Renal cortex interstitium (tissue), 11 donors: Measurements from ENCODE around the gene PRKAR1B. TPM values are rescaled to one million over a fixed set of nuclear protein-coding genes. Genes with fewer than 3 reads are reported as not detected.
A peak's percentile ranks its signal among the peaks of the same experiment; 100 is the strongest.
"Not testable (repeated sequence)": the region's sequence is repeated elsewhere in the genome, so short reads cannot be mapped to it uniquely, and the experiment has no call there.

Experiments
- DNase-seq, 11 donors: peaks; one replicate each; pipeline ENCODE4 v3.0.0-alpha.2; 2013; ENCODE audit warnings: low read depth in 9 of 11, low spot score in 4 of 11; ENCODE audit errors: extremely low read depth in 1 of 11
- polyA plus RNA-seq, 3 donors: library from polyadenylated mRNA; unstranded; fragments of 120-200 nt; gene quantifications; one replicate each; pipeline ENCODE4 v1.2.1, GENCODE V29; 2013; ENCODE audit not compliant: insufficient read length in 3 of 3

Gene PRKAR1B
- polyA plus RNA-seq, 3 donors = 31.7 to 43.1 (median 41.8) TPM

DNA sequence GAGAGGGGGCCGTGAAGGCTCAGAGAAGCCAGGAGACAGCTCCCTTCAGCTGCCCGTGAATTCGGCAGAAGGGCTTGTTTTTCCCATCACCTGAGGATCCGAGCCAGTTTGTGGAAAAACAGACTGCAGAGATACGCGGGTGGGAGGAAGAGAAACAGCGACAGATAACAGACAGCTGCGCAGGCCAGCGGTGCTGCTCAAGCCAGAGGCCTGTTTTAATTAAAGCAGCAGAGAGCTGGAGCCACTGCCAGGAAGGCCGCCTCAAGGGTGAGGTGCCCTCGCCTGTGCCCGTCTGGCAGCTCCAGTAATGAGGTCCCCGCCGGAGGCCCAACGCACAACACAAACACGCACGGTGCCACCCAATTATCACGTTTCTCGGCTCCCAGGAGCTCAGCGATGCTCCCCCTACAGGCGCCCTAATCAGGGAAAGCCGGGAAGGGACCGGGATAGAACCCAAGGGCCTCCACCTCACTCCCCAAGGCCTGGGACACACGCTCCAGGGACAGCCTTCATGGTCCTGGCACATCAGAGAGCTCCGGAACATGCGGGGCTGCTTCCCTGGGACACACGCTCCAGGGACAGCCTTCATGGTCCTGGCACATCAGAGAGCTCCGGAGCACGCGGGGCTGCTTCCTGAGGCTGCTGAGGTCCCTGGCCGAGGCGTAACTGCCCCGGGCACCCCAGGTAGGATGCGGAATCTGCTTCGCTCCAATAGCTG is 61.2 kb downstream of the PRKAR1B start:
- DNase-seq = no peak

DNA sequence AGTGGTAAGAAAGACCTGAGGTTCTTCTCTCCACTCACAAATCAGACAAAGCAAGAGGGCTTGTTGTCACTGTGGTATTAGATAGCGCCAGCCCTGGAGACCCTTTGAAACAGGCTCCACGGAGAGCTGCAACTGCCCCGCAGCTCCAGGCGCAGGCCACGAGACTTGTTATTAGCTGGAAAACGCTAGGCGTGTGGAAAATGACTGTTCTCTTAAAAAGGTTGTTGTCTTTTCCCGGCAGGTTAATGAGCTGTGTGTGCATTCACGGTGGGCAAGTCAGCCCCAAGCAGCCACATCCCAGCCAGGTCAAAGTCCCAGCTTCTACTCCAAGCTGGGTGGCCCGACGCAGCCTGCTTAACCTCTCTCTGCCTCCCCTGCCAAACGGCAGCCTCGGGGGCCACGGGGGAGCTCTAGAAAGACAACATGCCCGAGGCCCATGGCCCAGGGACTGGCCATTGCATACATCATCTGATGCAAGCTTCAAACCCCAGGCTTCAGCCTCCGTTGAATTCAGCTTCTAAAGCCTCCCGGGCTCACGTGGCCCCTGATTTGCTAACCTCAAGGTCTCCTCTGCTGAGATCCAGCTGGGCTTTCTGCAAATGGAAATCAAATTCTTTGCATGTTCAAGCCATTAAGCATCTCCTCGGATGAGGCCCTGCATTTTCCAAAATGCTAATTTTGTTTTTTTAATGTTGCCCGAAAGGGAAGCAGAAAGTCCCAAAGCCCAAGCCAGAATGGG is 61.9 kb downstream of the PRKAR1B start:
- DNase-seq = peak in 9 of 11 donors; percentile 21 to 65 (median 54)

DNA sequence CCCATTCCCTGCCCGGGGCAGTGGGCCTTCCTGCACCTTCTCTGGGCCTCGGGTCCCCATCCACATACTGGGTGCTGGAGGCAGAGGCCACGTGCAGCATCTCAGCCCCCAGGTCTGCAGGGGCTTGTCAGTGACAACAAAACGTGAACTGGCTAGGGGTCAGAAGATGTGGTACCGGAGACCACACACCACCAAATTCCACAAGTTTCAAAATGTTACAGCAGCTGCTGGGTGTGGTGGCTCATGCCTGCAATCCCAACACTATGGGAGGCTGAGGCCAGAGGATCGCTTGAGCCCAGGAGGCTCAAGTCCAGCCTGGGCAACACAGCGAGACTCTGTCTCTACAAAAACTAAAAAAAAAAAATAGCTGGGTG is 62.7 kb downstream of the PRKAR1B start:
- no peak for DNase-seq

DNA sequence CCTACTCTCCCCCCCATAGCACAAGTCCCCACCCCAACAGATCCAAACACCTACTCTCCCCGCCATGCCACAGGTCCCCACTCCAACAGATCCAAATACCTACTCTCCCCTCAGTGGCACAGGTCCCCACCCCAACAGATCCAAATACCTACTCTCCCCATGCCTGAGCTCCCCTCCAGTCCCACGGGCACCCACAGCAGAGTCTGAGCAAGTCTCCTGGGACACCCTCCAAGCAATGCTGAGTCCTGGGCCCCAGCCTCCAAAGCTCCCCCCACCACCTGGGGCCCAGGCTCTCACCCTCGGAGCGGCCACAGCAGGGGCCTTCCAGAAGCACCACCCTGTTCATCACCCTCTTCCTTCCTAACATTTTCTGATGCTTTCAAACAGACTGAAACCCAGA is 64.5 kb downstream of the PRKAR1B start:
- no peak for DNase-seq

DNA sequence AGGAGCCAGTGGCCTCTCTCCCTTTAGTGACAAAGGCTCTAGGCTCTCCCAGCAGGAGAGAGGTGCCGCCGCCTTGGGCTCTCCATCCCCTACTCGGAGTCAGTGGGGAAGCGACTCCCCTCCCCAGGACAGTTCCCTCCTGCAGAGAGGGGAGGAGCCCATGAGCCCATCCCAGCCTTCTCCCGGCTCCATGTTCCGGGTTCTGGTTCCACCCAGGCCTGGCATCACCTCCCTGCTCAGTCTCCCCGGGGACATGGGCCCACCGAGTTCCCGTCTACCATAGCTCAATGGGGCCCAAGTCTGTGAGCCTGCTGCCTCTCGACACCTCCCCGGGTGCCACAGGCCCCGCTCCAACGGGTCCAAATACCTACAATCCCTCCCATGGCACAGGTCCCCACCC is 67.1 kb downstream of the PRKAR1B start:
- no peak for DNase-seq

- DNase-seq = no peak
Measured at GRCh38 chr7:659306-659847, 67.7 kb downstream of the PRKAR1B start.

- peak in 5 of 11 donors; percentile 31 to 58 (median 51) for DNase-seq
Measured at GRCh38 chr7:657565-658119, 69.4 kb downstream of the PRKAR1B start.

GRCh38 chr7:657010-657409 is 70.1 kb downstream of the PRKAR1B start:
- not testable (repeated sequence) for DNase-seq

DNA sequence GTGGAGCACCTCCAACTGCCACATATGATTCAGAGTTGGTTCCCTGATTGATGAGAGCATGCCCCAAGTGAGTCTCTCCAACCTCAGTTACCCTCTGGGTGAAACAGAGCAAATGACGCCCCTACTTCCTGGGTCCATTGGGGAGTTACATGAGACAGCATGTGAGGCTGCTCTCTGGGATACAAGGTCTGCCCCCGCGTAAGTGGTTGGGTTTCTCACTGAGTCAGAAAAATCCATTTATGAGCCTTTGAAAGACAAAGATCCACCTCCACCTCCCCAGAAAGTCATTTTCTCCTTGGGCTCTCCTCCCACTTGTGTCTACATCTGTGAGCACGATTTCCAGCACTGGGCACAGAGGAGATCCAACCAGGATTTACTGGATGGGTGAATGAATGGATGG is 71.3 kb downstream of the PRKAR1B start:
- DNase-seq = no peak

- DNase-seq = no peak
Measured at GRCh38 chr7:653829-654764, 73.0 kb downstream of the PRKAR1B start.

GRCh38 chr7:652881-653280 is 74.2 kb downstream of the PRKAR1B start:
- DNase-seq = no peak

GRCh38 chr7:652167-652566 is 74.9 kb downstream of the PRKAR1B start:
- DNase-seq = not testable (repeated sequence)

- no peak for DNase-seq
Measured at GRCh38 chr7:651032-651728, 75.9 kb downstream of the PRKAR1B start.

GRCh38 chr7:650339-651031 is 76.6 kb downstream of the PRKAR1B start:
- no peak for DNase-seq

- no peak for DNase-seq
Measured at GRCh38 chr7:646951-647350, 80.1 kb downstream of the PRKAR1B start.

DNA sequence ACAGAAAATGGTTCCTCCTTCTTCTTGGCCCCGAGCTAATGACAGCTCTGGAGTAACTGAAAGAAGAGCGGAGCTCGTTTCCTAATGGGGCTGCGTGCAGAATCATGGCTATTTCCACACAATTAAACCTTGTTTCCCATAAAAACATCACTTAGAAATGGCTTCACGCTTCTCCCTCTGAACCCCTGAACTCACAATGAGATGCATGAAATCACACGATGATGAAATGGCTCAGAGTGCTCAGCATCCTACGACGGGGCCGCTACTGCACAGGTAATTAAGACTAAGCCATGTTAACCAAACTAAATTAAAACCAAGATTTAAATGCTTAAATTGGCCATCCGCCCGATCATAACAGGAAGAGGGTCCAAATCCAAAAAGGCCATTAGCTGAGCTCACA is 80.6 kb downstream of the PRKAR1B start:
- DNase-seq = no peak

GRCh38 chr7:645606-646005 is 81.5 kb downstream of the PRKAR1B start:
- DNase-seq = no peak
